GM21360 (cell line): Measurements from ENCODE around the gene SPATA13.

Source experiments
- ATAC-seq: cut with Tn5 transposase; IDR thresholded peaks from one replicate; pipeline ENCODE4 v1.9.1; 2021; ENCODE audit warnings: mild to moderate bottlenecking, moderate library complexity; ENCODE audit not compliant: unreplicated experiment

The SPATA13 gene

GRCh38 chr13:24275041-24275440 is 114.5 kb downstream of the SPATA13 start:
- no peak for ATAC-seq

- ATAC-seq, result no peak
Measured at GRCh38 chr13:24276306-24276705, 115.8 kb downstream of the SPATA13 start.

GRCh38 chr13:24276861-24277260 is 116.3 kb downstream of the SPATA13 start:
- ATAC-seq, result no peak

- ATAC-seq, result no peak
Measured at GRCh38 chr13:24277761-24278160, 117.2 kb downstream of the SPATA13 start.

GRCh38 chr13:24279327-24280110 is 119.0 kb downstream of the SPATA13 start:
- ATAC-seq, result no peak

GRCh38 chr13:24280720-24281119 is 120.2 kb downstream of the SPATA13 start:
- ATAC-seq, result no peak

- ATAC-seq, result no peak
Measured at GRCh38 chr13:24281188-24282008, 120.9 kb downstream of the SPATA13 start.

GRCh38 chr13:24282256-24282655 is 121.7 kb downstream of the SPATA13 start:
- ATAC-seq, result no peak

GRCh38 chr13:24284889-24285565 is 124.5 kb downstream of the SPATA13 start:
- no peak for ATAC-seq

GRCh38 chr13:24286624-24287023 is 126.1 kb downstream of the SPATA13 start:
- ATAC-seq, result no peak

GRCh38 chr13:24287748-24288287 is 127.3 kb downstream of the SPATA13 start:
- ATAC-seq, result no peak

- no peak for ATAC-seq
Measured at GRCh38 chr13:24288870-24289269, 128.3 kb downstream of the SPATA13 start.

- no peak for ATAC-seq
Measured at GRCh38 chr13:24290280-24290932, 129.9 kb downstream of the SPATA13 start.

GRCh38 chr13:24292481-24292880 is 132.0 kb downstream of the SPATA13 start:
- ATAC-seq, result no peak

GRCh38 chr13:24293746-24294145 is 133.2 kb downstream of the SPATA13 start:
- ATAC-seq, result no peak

GRCh38 chr13:24299488-24300114 is 139.1 kb downstream of the SPATA13 start:
- ATAC-seq, result no peak

- ATAC-seq, result no peak
Measured at GRCh38 chr13:24301434-24301833, 140.9 kb downstream of the SPATA13 start.

- no peak for ATAC-seq
Measured at GRCh38 chr13:24301911-24302310, 141.4 kb downstream of the SPATA13 start.

GRCh38 chr13:24304620-24305019 is 144.1 kb downstream of the SPATA13 start:
- ATAC-seq, result no peak

- no peak for ATAC-seq
Measured at GRCh38 chr13:24306632-24307031, 146.1 kb downstream of the SPATA13 start.
